Measurements from ENCODE around the gene COL8A2.
A peak's percentile ranks its signal among the peaks of the same experiment; 100 is the strongest.

COL8A2 gene

GRCh38 chr1:36091141-36091540, 33.9 kb downstream of the COL8A2 start:
- no peak for DNase-seq
- TF ChIP-seq POLR2A (IDR thresholded peaks at IDR 0.05; ENCODE audit: low read length) = no peak
- TF ChIP-seq GATA1 (IDR thresholded peaks at IDR 0.05; ENCODE audit: low read depth, low read length) = no peak

GRCh38 chr1:36089393-36090121, 35.5 kb downstream of the COL8A2 start:
- TF ChIP-seq GATA1 (IDR thresholded peaks at IDR 0.05; ENCODE audit: low read depth, low read length) (no peak), POLR2A (IDR thresholded peaks at IDR 0.05; ENCODE audit: low read length) (no peak)
- peak; percentile 43 to 55 for DNase-seq

GRCh38 chr1:36088577-36089392, 36.2 kb downstream of the COL8A2 start, which contains the start of gene ADPRS:
Gene ADPRS (plus strand): TSS chr1:36088892. CDS start chr1:36088905, 13 bp downstream.
- TF ChIP-seq GATA1 (IDR thresholded peaks at IDR 0.05; ENCODE audit: low read depth, low read length) = no peak
- peak; percentile 96 for TF ChIP-seq POLR2A (IDR thresholded peaks at IDR 0.05; ENCODE audit: low read length)
- DNase-seq = peak; percentile 95

GRCh38 chr1:36088265-36088576, 36.8 kb downstream of the COL8A2 start:
- TF ChIP-seq POLR2A (IDR thresholded peaks at IDR 0.05; ENCODE audit: low read length) = no peak
- no peak for TF ChIP-seq GATA1 (IDR thresholded peaks at IDR 0.05; ENCODE audit: low read depth, low read length)
- no peak for DNase-seq

GRCh38 chr1:36087233-36088123, 37.5 kb downstream of the COL8A2 start:
- DNase-seq = peak in 1 of 2 experiments; percentile 18
- TF ChIP-seq POLR2A (IDR thresholded peaks at IDR 0.05; ENCODE audit: low read length) (no peak), GATA1 (IDR thresholded peaks at IDR 0.05; ENCODE audit: low read depth, low read length) (no peak)

GRCh38 chr1:36086529-36087232, 38.3 kb downstream of the COL8A2 start:
- no peak for DNase-seq
- TF ChIP-seq POLR2A (IDR thresholded peaks at IDR 0.05; ENCODE audit: low read length) = no peak
- no peak for TF ChIP-seq GATA1 (IDR thresholded peaks at IDR 0.05; ENCODE audit: low read depth, low read length)

GRCh38 chr1:36085686-36086526, 39.1 kb downstream of the COL8A2 start:
- no peak for DNase-seq
- TF ChIP-seq GATA1 (IDR thresholded peaks at IDR 0.05; ENCODE audit: low read depth, low read length) (no peak), POLR2A (IDR thresholded peaks at IDR 0.05; ENCODE audit: low read length) (no peak)

- no peak for DNase-seq
These were observed 39.9 kb downstream of the COL8A2 start for GRCh38 chr1:36085126-36085525.

GRCh38 chr1:36084497-36085115, 40.4 kb downstream of the COL8A2 start:
- TF ChIP-seq POLR2A (IDR thresholded peaks at IDR 0.05; ENCODE audit: low read length) (no peak), GATA1 (IDR thresholded peaks at IDR 0.05; ENCODE audit: low read depth, low read length) (no peak)
- no peak for DNase-seq

More at GRCh38 chr1:36085126-36085525, 39.9 kb downstream of the COL8A2 start:
- TF ChIP-seq GATA1 (IDR thresholded peaks at IDR 0.05; ENCODE audit: low read depth, low read length) (no peak), POLR2A (IDR thresholded peaks at IDR 0.05; ENCODE audit: low read length) (no peak)

- TF ChIP-seq GATA1 (IDR thresholded peaks at IDR 0.05; ENCODE audit: low read depth, low read length) (no peak), POLR2A (IDR thresholded peaks at IDR 0.05; ENCODE audit: low read length) (no peak)
- DNase-seq = peak; percentile 19 to 43
These were observed 41.2 kb downstream of the COL8A2 start, which contains the start of gene TEKT2 for GRCh38 chr1:36083635-36084496. Gene TEKT2 (plus strand): TSS chr1:36084094. CDS start chr1:36084922, 828 bp downstream.

- DNase-seq = no peak
These were observed 41.8 kb downstream of the COL8A2 start for GRCh38 chr1:36083219-36083618.

More at GRCh38 chr1:36083219-36083618, 41.8 kb downstream of the COL8A2 start:
- TF ChIP-seq GATA1 (IDR thresholded peaks at IDR 0.05; ENCODE audit: low read depth, low read length) (no peak), POLR2A (IDR thresholded peaks at IDR 0.05; ENCODE audit: low read length) (no peak)
